Stimulated activated CD8-positive, alpha-beta memory T cell treated with anti-CD3 and anti-CD28 coated beads, Interleukin-15, amount 100 ng/mL, for 1 hour (primary cell): ENCODE results near the gene HOXD9.

Source experiments
- DNase-seq: peaks from one replicate; pipeline ENCODE4 v3.0.0-alpha.2; 2020; ENCODE audit warnings: low read depth

Gene HOXD9

DNA sequence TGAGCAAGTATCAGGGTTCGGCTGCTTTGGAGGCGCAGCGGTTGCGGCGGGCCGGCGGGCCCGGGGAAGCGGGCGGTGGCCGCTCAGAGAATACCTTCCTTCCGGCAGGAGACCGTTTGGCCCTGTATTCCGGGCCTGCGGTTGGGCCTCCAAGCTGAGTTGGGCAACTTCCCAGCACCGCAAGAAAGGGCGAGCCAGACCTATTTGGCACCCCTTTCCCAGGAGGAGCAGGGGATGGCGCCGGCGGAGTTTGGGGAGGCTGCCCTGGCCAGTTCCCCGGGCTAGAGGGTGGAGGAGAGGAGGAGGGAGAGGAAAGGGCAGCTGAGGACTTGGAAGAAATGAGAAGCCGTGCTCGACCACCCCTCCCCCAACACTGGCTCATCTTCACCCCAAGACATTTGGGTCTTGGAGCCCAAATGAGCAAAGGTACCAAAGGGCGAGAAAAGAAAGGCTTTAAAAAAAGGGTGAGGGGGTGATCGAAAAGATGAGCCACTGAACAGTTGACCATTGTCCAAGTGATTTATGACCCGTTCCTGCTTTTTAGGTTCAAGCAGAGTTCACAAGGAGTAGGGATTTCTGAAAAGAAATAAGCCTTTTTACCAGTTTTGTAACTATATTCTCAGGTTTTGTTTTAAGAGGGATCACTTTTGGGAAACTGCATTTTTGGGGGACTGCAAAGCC lies 43.0 kb downstream of the HOXD9 start:
- DNase-seq: no peak

DNA sequence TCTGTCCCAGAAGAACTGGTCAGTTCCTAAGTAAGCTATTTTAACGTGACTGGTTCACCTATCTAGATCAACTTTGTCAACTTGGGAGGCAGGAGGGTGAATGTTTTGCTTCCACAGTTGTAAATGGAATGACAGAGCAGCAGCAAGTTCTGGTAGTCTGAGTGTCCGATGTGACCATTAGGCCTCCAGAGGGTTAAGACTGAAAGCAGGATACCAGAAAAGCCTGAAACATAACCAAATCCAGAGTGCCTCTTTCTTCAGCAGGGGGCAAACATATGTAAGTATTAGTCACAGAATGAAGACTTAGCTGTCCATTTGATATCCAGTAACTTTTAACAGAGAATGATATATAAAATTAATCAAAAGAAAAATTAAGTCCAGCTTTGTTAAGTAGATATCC lies 43.8 kb downstream of the HOXD9 start:
- DNase-seq: no peak

DNA sequence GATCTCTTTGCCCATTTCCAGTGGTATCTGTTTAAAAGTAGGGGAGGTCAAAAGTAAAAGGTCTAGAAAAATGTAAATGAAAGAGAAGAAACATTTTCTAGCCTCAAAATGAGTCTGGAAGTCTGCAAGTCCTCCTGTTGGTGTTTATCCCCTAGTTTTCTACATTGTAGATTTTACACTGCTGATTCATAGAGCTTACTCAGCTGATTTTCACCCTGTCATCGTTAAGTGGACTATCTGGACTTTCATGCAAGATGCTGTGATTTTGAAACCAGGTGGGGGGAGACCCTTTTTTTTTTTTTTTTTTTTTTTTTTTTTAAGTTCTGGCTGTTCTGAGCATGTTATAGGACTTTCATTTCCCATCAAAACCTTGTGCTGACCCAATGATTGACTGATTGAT lies 44.9 kb downstream of the HOXD9 start:
- DNase-seq: no peak

DNA sequence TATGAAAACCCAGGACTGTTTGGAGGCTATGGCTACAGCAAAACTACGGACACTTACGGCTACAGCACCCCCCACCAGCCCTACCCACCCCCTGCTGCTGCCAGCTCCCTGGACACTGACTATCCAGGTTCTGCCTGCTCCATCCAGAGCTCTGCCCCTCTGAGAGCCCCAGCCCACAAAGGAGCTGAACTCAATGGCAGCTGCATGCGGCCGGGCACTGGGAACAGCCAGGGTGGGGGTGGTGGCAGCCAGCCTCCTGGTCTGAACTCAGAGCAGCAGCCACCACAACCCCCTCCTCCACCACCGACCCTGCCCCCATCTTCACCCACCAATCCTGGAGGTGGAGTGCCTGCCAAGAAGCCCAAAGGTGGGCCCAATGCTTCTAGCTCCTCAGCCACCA lies 46.7 kb downstream of the HOXD9 start:
- no peak for DNase-seq

DNA sequence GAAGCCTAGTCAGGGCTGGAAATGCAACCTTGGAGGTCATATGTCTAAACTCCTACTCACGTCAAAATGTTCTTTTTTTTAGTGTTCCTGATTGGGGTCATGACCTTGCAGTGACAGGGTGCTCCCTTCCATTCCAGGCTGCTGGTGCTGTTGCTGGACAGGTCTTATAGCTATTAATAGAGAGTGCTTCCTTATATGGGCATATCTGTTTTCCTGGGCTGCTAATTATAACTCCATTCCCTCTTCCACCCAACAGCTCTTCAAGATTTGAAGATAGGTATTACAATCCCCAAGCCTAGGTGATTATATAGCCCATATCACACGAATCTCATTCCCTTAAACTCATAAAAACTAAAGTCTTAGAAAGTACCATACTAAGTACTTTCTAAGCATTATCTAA lies 47.2 kb downstream of the HOXD9 start:
- DNase-seq: no peak

DNA sequence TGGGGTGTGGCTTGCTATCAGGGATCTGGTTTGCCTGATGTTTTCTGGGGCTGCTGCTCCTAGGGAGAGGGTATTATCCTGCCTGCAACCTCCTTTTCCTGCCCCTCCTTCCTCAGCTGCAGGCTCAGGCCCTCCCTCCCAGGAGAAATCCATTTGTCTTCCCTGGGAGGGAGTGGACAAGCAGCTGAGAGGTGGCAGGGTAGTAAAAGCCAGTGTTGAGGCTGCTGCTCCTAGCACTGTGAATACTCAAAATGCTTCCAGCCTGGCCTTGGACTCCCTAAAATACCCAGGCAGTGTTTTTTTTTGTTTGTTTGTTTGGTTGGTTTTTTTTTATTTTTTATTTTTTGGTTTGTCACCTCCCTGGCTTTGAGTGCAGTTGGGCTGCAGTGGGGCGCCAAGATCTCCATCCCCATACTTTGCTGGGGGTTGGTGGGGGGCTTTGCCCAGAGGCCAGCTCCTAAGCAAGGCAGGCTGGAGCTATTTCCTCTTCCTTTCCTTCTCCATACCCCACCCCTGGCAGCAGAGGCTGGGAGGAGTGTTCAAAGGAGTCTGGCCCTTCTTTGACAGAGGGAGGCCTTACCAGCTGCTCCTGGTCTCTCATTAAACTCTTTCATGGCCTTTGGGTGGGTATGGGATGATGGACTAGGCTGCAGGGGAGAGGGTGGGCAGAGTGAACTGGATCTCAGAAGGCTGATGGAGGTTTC lies 48.2 kb downstream of the HOXD9 start:
- DNase-seq: no peak

DNA sequence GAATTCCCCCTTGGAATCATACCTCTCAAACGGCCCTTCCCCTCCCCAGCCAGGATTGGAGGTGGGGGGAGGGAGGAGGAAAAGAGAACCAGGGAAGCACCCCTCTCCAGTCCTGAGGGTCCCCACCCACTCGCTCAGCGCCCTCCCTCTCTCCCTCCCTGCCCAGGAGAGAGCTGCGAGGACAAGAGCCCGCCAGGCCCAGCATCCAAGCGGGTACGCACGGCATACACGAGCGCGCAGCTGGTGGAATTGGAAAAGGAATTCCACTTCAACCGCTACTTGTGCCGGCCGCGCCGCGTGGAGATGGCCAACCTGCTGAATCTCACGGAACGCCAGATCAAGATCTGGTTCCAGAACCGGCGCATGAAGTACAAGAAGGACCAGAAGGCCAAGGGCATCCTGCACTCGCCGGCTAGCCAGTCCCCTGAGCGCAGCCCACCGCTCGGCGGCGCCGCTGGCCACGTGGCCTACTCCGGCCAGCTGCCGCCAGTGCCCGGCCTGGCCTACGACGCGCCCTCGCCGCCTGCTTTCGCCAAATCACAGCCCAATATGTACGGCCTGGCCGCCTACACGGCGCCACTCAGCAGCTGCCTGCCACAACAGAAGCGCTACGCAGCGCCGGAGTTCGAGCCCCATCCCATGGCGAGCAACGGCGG lies 49.0 kb downstream of the HOXD9 start:
- no peak for DNase-seq

DNA sequence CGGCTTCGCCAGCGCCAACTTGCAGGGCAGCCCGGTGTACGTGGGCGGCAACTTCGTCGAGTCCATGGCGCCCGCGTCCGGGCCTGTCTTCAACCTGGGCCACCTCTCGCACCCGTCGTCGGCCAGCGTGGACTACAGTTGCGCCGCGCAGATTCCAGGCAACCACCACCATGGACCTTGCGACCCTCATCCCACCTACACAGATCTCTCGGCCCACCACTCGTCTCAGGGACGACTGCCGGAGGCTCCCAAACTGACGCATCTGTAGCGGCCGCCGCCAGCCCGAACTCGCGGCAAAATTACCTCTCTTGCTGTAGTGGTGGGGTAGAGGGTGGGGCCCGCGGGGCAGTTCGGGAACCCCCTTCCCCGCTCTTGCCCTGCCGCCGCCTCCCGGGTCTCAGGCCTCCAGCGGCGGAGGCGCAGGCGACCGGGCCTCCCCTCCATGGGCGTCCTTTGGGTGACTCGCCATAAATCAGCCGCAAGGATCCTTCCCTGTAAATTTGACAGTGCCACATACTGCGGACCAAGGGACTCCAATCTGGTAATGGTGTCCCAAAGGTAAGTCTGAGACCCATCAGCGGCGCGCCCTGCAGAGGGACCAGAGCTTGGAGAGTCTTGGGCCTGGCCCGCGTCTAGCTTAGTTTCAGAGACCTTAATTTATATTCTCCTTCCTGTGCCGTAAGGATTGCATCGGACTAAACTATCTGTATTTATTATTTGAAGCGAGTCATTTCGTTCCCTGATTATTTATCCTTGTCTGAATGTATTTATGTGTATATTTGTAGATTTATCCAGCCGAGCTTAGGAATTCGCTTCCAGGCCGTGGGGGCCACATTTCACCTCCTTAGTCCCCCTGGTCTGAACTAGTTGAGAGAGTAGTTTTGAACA lies 49.7 kb downstream of the HOXD9 start:
- no peak for DNase-seq

DNA sequence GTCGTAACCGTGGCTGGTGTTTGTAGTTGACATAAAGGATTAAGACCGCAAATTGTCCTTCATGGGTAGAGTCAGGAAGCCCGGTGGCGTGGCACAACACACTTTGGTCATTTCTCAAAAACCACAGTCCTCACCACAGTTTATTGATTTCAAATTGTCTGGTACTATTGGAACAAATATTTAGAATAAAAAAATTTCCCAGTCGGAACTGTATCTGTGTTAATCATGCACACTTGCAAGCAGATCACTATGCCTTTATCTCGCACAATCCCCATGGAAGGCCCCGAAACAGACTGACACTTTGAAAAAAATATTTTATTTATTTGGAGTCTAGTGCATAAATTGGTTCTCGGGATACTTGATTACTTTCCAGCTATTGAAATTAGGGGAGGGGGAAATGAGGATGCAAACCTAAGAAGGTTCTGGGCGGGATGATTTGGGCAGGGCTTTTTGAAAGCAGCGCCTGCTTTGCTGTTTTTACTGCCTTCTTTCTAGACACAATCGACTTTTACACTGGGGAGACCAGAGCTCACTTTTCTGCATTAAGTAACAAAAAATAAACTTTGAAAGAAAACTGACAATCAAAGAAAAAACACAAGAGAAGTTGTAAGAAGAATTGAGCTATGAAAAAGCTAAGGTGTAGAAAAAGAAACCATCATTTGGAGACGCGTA lies 50.5 kb downstream of the HOXD9 start:
- DNase-seq: no peak

DNA sequence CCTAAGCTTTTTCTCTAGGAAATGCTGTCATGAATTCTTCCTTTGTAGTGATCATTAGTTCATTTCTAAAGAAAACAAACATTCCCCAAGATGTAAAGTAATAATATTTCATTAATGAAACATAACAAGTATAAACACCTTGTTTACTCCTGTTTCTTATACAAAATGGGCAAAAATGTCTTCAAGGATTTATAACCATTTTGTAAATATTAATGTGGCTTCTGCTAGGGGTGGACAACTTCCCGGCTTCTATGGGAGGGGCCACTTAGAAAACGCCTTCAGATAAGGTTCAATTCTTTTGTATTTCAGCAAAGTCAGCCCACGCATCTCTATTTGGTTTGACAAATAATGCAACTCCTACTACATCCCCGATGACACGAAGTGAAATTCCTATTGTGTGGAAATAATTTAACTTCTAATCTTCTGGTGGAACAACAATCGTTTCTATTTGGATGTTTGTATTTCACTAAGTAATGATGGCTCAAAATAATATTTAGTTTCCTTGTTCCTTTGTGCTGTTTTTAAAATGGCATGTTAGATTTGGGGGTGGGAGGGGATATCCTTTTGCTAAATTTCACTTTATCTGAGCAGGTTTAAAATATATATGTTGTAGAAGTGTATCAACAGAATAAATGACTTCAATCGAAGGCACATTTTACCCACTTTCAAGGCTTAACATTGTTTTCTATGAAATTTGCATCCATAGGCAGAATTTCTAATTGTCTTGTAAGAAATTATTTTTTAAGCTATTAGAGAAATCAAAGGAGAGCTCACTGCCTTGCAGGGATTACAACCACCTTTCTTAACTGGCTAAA lies 51.3 kb downstream of the HOXD9 start:
- no peak for DNase-seq

DNA sequence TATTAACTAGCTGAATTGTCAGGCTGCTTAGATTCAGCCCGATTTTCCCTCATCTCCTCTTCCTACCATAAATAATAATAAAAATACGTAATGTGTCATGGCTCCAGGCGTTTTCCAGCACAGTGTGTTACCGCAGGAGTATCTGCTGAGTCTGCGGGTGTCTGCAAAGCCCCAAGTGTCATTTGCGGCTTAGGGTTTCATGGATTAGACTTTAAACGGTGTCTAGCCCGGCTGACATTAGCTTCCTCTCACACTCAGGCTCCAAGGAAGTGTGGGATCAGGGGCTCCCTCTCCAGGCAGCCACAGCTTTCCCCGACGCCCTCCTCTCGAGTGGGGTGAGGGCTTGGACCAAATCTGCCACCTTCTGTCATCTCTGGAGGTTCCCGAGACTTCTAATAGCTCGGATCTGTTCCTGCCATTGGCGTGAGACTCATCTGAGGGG lies 51.9 kb downstream of the HOXD9 start:
- no peak for DNase-seq
